ENCODE measurements around the gene BNC2.

Gene BNC2

GRCh38 chr9:16787724-16788123 lies 82.7 kb downstream of the BNC2 start:
- Histone ChIP-seq H3K4me3 (ENCODE audit: low read length in 2 of 2) (no peak overlapping the region), H3K4me1 (ENCODE audit: control insufficient read depth in 2 of 2, insufficient read depth in 1 of 2, low read depth in 1 of 2, low read length in 2 of 2) (peaks cover 0 to 3% of the 10 kb centered on the region in 2 donors), H4K8ac (ENCODE audit: low read depth, low read length) (no peak overlapping the region), H3K27ac (replicated peaks; ENCODE audit: low read length) (no peak overlapping the region), H3K9me3 (replicated peaks in 1 of 2; ENCODE audit: control insufficient read depth in 2 of 2, insufficient read depth in 1 of 2, low read depth in 1 of 2, low read length in 2 of 2) (no peaks in the 10 kb centered on the region), H3K4me2 (ENCODE audit: insufficient read depth, low read length, poor library complexity, severe bottlenecking) (no peak overlapping the region), H3K27me3 (ENCODE audit: control insufficient read depth in 3 of 3, insufficient read depth in 3 of 3, low read depth in 1 of 3, low read length in 3 of 3) (no peaks in the 10 kb centered on the region), H3K18ac (ENCODE audit: low read length) (no peak overlapping the region), H3K36me3 (replicated peaks in 1 of 2; ENCODE audit: control insufficient read depth in 2 of 2, insufficient read depth in 2 of 2, low read length in 2 of 2) (no peaks in the 10 kb centered on the region), H3K4ac (ENCODE audit: low read length) (no peak overlapping the region), H2BK120ac (ENCODE audit: low read depth, low read length) (no peak overlapping the region), H3K23ac (ENCODE audit: low read depth, low read length, poor library complexity) (no peak overlapping the region), H3K9ac (ENCODE audit: low read depth, low read length, poor library complexity) (no peak overlapping the region), H4K91ac (ENCODE audit: low read depth, low read length, poor library complexity) (no peak overlapping the region), H2BK12ac (ENCODE audit: low read length) (no peak overlapping the region), H2AK5ac (ENCODE audit: low read depth, low read length) (no peak overlapping the region), H3K14ac (ENCODE audit: low read length) (no peak overlapping the region), H2BK5ac (ENCODE audit: low read length) (no peak overlapping the region), H2BK15ac (ENCODE audit: low read length) (no peak overlapping the region), H2AFZ (ENCODE audit: low read length) (no peak overlapping the region), H3K79me1 (ENCODE audit: low read depth, low read length) (no peaks in the 10 kb centered on the region)
- no CpG with 5 or more reads among the region's 6 CpGs for WGBS, 2 donors (ENCODE audit: extremely low coverage in 2 of 2, insufficient read length in 2 of 2, insufficient replicate concordance in 1 of 2)
- no peak for DNase-seq (ENCODE audit: low spot score)

- Histone ChIP-seq H3K9ac (ENCODE audit: low read depth, low read length, poor library complexity) (no peak overlapping the region), H3K27ac (replicated peaks; ENCODE audit: low read length) (no peak overlapping the region), H3K36me3 (replicated peaks in 1 of 2; ENCODE audit: control insufficient read depth in 2 of 2, insufficient read depth in 2 of 2, low read length in 2 of 2) (no peaks in the 10 kb centered on the region), H2AK5ac (ENCODE audit: low read depth, low read length) (no peak overlapping the region), H2BK15ac (ENCODE audit: low read length) (no peak overlapping the region), H3K4ac (ENCODE audit: low read length) (no peak overlapping the region), H3K4me1 (ENCODE audit: control insufficient read depth in 2 of 2, insufficient read depth in 1 of 2, low read depth in 1 of 2, low read length in 2 of 2) (peaks cover 0 to 3% of the 10 kb centered on the region in 2 donors), H3K14ac (ENCODE audit: low read length) (no peak overlapping the region), H4K8ac (ENCODE audit: low read depth, low read length) (no peak overlapping the region), H3K4me3 (ENCODE audit: low read length in 2 of 2) (no peak overlapping the region), H3K9me3 (replicated peaks in 1 of 2; ENCODE audit: control insufficient read depth in 2 of 2, insufficient read depth in 1 of 2, low read depth in 1 of 2, low read length in 2 of 2) (no peaks in the 10 kb centered on the region), H3K4me2 (ENCODE audit: insufficient read depth, low read length, poor library complexity, severe bottlenecking) (no peak overlapping the region), H3K79me1 (ENCODE audit: low read depth, low read length) (no peaks in the 10 kb centered on the region), H2BK120ac (ENCODE audit: low read depth, low read length) (no peak overlapping the region), H4K91ac (ENCODE audit: low read depth, low read length, poor library complexity) (no peak overlapping the region), H3K27me3 (ENCODE audit: control insufficient read depth in 3 of 3, insufficient read depth in 3 of 3, low read depth in 1 of 3, low read length in 3 of 3) (no peaks in the 10 kb centered on the region), H2BK5ac (ENCODE audit: low read length) (no peak overlapping the region), H3K18ac (ENCODE audit: low read length) (no peak overlapping the region), H3K23ac (ENCODE audit: low read depth, low read length, poor library complexity) (no peak overlapping the region), H2BK12ac (ENCODE audit: low read length) (no peak overlapping the region), H2AFZ (ENCODE audit: low read length) (no peak overlapping the region)
- DNase-seq (ENCODE audit: low spot score), result no peak
- WGBS, 2 donors (ENCODE audit: extremely low coverage in 2 of 2, insufficient read length in 2 of 2, insufficient replicate concordance in 1 of 2), result no CpG with 5 or more reads among the region's 2 CpGs
These were observed 86.5 kb downstream of the BNC2 start for GRCh38 chr9:16784002-16784401.

GRCh38 chr9:16782490-16782889 lies 88.0 kb downstream of the BNC2 start:
- H2AFZ ChIP-seq (ENCODE audit: low read length), result no peak overlapping the region
- DNase-seq (ENCODE audit: low spot score), result no peak

GRCh38 chr9:16775330-16775729 lies 95.1 kb downstream of the BNC2 start:
- H3K23ac ChIP-seq (ENCODE audit: low read depth, low read length, poor library complexity), result no peak overlapping the region
- H3K18ac ChIP-seq (ENCODE audit: low read length), result no peak overlapping the region
- peak overlapping the region; percentile 53 for H3K4ac ChIP-seq (ENCODE audit: low read length)
- H4K8ac ChIP-seq (ENCODE audit: low read depth, low read length), result no peak overlapping the region
- no peak for DNase-seq (ENCODE audit: low spot score)
- no peak overlapping the region for H2BK5ac ChIP-seq (ENCODE audit: low read length)
- H2AFZ ChIP-seq (ENCODE audit: low read length), result no peak overlapping the region
- no peak overlapping the region for H4K91ac ChIP-seq (ENCODE audit: low read depth, low read length, poor library complexity)
- H3K36me3 ChIP-seq (replicated peaks in 1 of 2; ENCODE audit: control insufficient read depth in 2 of 2, insufficient read depth in 2 of 2, low read length in 2 of 2), result no peaks in the 10 kb centered on the region
- no peak overlapping the region for H2BK12ac ChIP-seq (ENCODE audit: low read length)
- no peaks in the 10 kb centered on the region for H3K79me1 ChIP-seq (ENCODE audit: low read depth, low read length)
- WGBS, 2 donors (ENCODE audit: extremely low coverage in 2 of 2, insufficient read length in 2 of 2, insufficient replicate concordance in 1 of 2), result no CpG with 5 or more reads among the region's 2 CpGs
- H3K9ac ChIP-seq (ENCODE audit: low read depth, low read length, poor library complexity), result no peak overlapping the region
- no peak overlapping the region for H3K4me3 ChIP-seq (ENCODE audit: low read length in 2 of 2)
- H2BK15ac ChIP-seq (ENCODE audit: low read length), result no peak overlapping the region
- no peak overlapping the region for H3K14ac ChIP-seq (ENCODE audit: low read length)
- peak overlapping the region; percentile 56 for H2AK5ac ChIP-seq (ENCODE audit: low read depth, low read length)
- H3K4me1 ChIP-seq (ENCODE audit: control insufficient read depth in 2 of 2, insufficient read depth in 1 of 2, low read depth in 1 of 2, low read length in 2 of 2), result peaks cover 0 to 4% of the 10 kb centered on the region in 2 donors
- H2BK120ac ChIP-seq (ENCODE audit: low read depth, low read length), result no peak overlapping the region
- H3K27me3 ChIP-seq (ENCODE audit: control insufficient read depth in 3 of 3, insufficient read depth in 3 of 3, low read depth in 1 of 3, low read length in 3 of 3), result no peaks in the 10 kb centered on the region
- no peaks in the 10 kb centered on the region for H3K9me3 ChIP-seq (replicated peaks in 1 of 2; ENCODE audit: control insufficient read depth in 2 of 2, insufficient read depth in 1 of 2, low read depth in 1 of 2, low read length in 2 of 2)
- H3K4me2 ChIP-seq (ENCODE audit: insufficient read depth, low read length, poor library complexity, severe bottlenecking), result no peak overlapping the region
- H3K27ac ChIP-seq (replicated peaks; ENCODE audit: low read length), result no peak overlapping the region

More at GRCh38 chr9:16782490-16782889, 88.0 kb downstream of the BNC2 start:
- no peak overlapping the region for H4K91ac ChIP-seq (ENCODE audit: low read depth, low read length, poor library complexity)
- peaks cover 0 to 3% of the 10 kb centered on the region in 2 donors for H3K4me1 ChIP-seq (ENCODE audit: control insufficient read depth in 2 of 2, insufficient read depth in 1 of 2, low read depth in 1 of 2, low read length in 2 of 2)
- H4K8ac ChIP-seq (ENCODE audit: low read depth, low read length), result no peak overlapping the region
- H3K18ac ChIP-seq (ENCODE audit: low read length), result no peak overlapping the region
- H3K79me1 ChIP-seq (ENCODE audit: low read depth, low read length), result no peaks in the 10 kb centered on the region
- H3K27ac ChIP-seq (replicated peaks; ENCODE audit: low read length), result no peak overlapping the region
- no peak overlapping the region for H2BK15ac ChIP-seq (ENCODE audit: low read length)
- no peak overlapping the region for H3K4ac ChIP-seq (ENCODE audit: low read length)
- H3K23ac ChIP-seq (ENCODE audit: low read depth, low read length, poor library complexity), result no peak overlapping the region
- no peak overlapping the region for H2AK5ac ChIP-seq (ENCODE audit: low read depth, low read length)
- H3K4me2 ChIP-seq (ENCODE audit: insufficient read depth, low read length, poor library complexity, severe bottlenecking), result no peak overlapping the region
- H3K27me3 ChIP-seq (ENCODE audit: control insufficient read depth in 3 of 3, insufficient read depth in 3 of 3, low read depth in 1 of 3, low read length in 3 of 3), result no peaks in the 10 kb centered on the region
- H3K14ac ChIP-seq (ENCODE audit: low read length), result no peak overlapping the region
- H3K36me3 ChIP-seq (replicated peaks in 1 of 2; ENCODE audit: control insufficient read depth in 2 of 2, insufficient read depth in 2 of 2, low read length in 2 of 2), result no peaks in the 10 kb centered on the region
- H3K9me3 ChIP-seq (replicated peaks in 1 of 2; ENCODE audit: control insufficient read depth in 2 of 2, insufficient read depth in 1 of 2, low read depth in 1 of 2, low read length in 2 of 2), result no peaks in the 10 kb centered on the region
- H2BK12ac ChIP-seq (ENCODE audit: low read length), result no peak overlapping the region
- H3K4me3 ChIP-seq (ENCODE audit: low read length in 2 of 2), result no peak overlapping the region
- H3K9ac ChIP-seq (ENCODE audit: low read depth, low read length, poor library complexity), result no peak overlapping the region
- no peak overlapping the region for H2BK5ac ChIP-seq (ENCODE audit: low read length)
- WGBS, 2 donors (ENCODE audit: extremely low coverage in 2 of 2, insufficient read length in 2 of 2, insufficient replicate concordance in 1 of 2), result no CpG with 5 or more reads among the region's 3 CpGs
- H2BK120ac ChIP-seq (ENCODE audit: low read depth, low read length), result no peak overlapping the region
